ENCODE measurements around the gene ETF1.
A peak's percentile ranks its signal among the peaks of the same experiment; 100 is the strongest.
"Not testable (repeated sequence)": the region's sequence is repeated elsewhere in the genome, so short reads cannot be mapped to it uniquely, and the experiment has no call there.

Gene ETF1

DNA sequence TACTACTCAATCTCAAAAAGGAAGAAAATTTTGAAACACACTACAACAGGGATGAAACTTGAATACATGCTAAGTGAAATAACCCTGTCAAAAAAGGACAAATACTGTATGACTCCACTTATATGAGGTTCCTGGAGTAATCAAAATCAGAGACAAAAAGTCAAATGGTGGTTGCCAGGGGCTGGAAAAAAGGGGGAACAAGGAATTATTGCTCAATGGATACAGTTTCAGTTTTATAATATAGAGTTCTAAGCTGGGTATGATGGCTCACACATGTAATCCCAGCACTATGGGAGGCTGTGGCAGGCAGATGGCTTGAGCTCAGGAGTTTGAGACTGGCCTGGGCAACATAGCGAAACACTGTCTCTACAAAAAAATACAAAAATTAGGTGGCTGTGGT is 29.0 kb downstream of the ETF1 start:
- Histone ChIP-seq H3K36me3 (ENCODE audit: control insufficient read depth, insufficient read depth, low read length) (peaks cover 86% of the 10 kb centered on the region), H3K27me3 (replicated peaks; ENCODE audit: control insufficient read depth, insufficient read depth, low read length, poor library complexity, severe bottlenecking) (no peaks in the 10 kb centered on the region), H3K9me3 (ENCODE audit: control insufficient read depth, low read length) (no peaks in the 10 kb centered on the region), H3K4me1 (ENCODE audit: control insufficient read depth, insufficient read depth, low read length, poor library complexity, severe bottlenecking) (no peaks in the 10 kb centered on the region), H3K27ac (ENCODE audit: insufficient read depth, low read length, poor library complexity, severe bottlenecking) (no peak overlapping the region), H3K4me3 (ENCODE audit: insufficient read depth, low read depth, low read length, poor library complexity, severe bottlenecking) (no peak overlapping the region)
- DNase-seq: no peak

DNA sequence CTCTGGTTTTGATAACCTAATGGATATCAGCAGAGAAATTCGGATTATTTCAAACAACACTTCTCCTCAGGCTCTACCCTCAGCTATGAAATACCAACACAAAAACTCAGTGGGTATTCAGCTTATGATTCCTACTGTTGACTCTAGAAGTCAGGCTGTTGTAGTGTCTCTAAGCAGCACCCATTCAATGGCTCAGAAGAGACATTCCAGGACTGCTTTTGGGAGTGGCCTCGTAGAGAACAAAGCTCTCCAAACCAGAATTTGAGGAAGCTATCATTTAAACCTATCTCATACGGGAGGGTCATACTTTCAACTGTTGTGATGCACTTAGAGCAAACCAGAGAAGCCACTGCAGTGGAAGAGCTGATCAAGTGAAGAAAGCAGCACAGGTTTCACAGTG is 34.1 kb downstream of the ETF1 start:
- H3K4me1 ChIP-seq (ENCODE audit: control insufficient read depth, insufficient read depth, low read length, poor library complexity, severe bottlenecking): no peaks in the 10 kb centered on the region
- DNase-seq: no peak
- no peaks in the 10 kb centered on the region for H3K9me3 ChIP-seq (ENCODE audit: control insufficient read depth, low read length)
- H3K27ac ChIP-seq (ENCODE audit: insufficient read depth, low read length, poor library complexity, severe bottlenecking): no peak overlapping the region
- H3K36me3 ChIP-seq (ENCODE audit: control insufficient read depth, insufficient read depth, low read length): peaks cover 58% of the 10 kb centered on the region
- no peaks in the 10 kb centered on the region for H3K27me3 ChIP-seq (replicated peaks; ENCODE audit: control insufficient read depth, insufficient read depth, low read length, poor library complexity, severe bottlenecking)
- no peak overlapping the region for H3K4me3 ChIP-seq (ENCODE audit: insufficient read depth, low read depth, low read length, poor library complexity, severe bottlenecking)

- H3K27me3 ChIP-seq (replicated peaks; ENCODE audit: control insufficient read depth, insufficient read depth, low read length, poor library complexity, severe bottlenecking); H3K4me3 ChIP-seq (ENCODE audit: insufficient read depth, low read depth, low read length, poor library complexity, severe bottlenecking); H3K9me3 ChIP-seq (ENCODE audit: control insufficient read depth, low read length); H3K4me1 ChIP-seq (ENCODE audit: control insufficient read depth, insufficient read depth, low read length, poor library complexity, severe bottlenecking); H3K27ac ChIP-seq (ENCODE audit: insufficient read depth, low read length, poor library complexity, severe bottlenecking); DNase-seq: not testable (repeated sequence)
- H3K36me3 ChIP-seq (ENCODE audit: control insufficient read depth, insufficient read depth, low read length): peaks cover 44% of the 10 kb centered on the region
Measured at GRCh38 chr5:138507485-138507884, 35.6 kb downstream of the ETF1 start.

DNA sequence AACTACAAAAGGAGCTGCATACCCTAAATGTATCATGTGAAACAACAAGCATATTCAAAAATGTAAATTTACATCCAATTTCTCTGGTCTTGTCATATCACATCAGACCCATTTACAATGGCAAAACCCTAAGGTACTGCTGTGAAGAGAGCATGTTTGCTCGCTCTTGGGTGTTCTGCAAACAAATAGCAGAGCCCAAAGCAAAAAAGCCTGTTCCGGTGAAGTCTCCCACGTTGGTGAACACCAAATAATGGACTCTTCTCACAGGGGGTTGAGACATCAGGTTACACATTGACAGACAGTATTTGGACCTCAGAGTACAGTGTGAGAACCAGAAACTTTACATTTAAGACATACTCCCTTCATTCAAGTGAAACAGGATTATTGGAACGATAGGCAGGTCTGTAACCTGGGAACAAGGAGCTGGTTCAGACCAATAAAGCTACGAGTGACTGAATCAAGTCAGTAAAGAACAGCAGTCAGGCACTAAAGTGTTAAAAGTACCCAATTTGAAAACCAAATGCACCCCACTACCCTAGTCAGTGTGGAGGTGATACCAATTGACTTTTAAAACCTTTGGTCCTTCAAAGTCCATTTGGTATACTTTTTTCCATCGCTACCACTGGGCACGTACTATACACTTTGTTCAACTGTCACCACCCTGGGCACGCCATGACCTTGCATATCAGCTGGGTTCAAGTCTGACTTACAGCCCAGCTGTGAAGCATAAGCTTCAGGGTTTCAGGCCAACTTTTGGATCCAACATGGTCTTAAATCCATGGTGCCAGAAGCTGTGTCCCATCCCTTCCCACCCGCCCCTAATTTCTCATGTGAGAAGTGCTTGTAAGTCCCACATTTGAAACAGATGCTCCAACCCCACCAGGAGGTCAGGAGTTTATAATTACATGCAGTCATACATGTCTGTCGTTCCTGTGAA is 36.4 kb downstream of the ETF1 start:
- Histone ChIP-seq H3K27me3 (replicated peaks; ENCODE audit: control insufficient read depth, insufficient read depth, low read length, poor library complexity, severe bottlenecking) (no peaks in the 10 kb centered on the region), H3K4me3 (ENCODE audit: insufficient read depth, low read depth, low read length, poor library complexity, severe bottlenecking) (no peak overlapping the region), H3K27ac (ENCODE audit: insufficient read depth, low read length, poor library complexity, severe bottlenecking) (no peak overlapping the region), H3K36me3 (ENCODE audit: control insufficient read depth, insufficient read depth, low read length) (peaks cover 38% of the 10 kb centered on the region), H3K9me3 (ENCODE audit: control insufficient read depth, low read length) (no peaks in the 10 kb centered on the region), H3K4me1 (ENCODE audit: control insufficient read depth, insufficient read depth, low read length, poor library complexity, severe bottlenecking) (no peaks in the 10 kb centered on the region)
- no peak for DNase-seq

- Histone ChIP-seq H3K4me3 (ENCODE audit: insufficient read depth, low read depth, low read length, poor library complexity, severe bottlenecking) (no peak overlapping the region), H3K36me3 (ENCODE audit: control insufficient read depth, insufficient read depth, low read length) (peaks cover 22% of the 10 kb centered on the region), H3K4me1 (ENCODE audit: control insufficient read depth, insufficient read depth, low read length, poor library complexity, severe bottlenecking) (no peaks in the 10 kb centered on the region), H3K27ac (ENCODE audit: insufficient read depth, low read length, poor library complexity, severe bottlenecking) (no peak overlapping the region), H3K9me3 (ENCODE audit: control insufficient read depth, low read length) (no peaks in the 10 kb centered on the region), H3K27me3 (replicated peaks; ENCODE audit: control insufficient read depth, insufficient read depth, low read length, poor library complexity, severe bottlenecking) (no peaks in the 10 kb centered on the region)
- DNase-seq: no peak
Measured at GRCh38 chr5:138504799-138505198, 38.2 kb downstream of the ETF1 start.

- Histone ChIP-seq H3K27ac (ENCODE audit: insufficient read depth, low read length, poor library complexity, severe bottlenecking) (no peak overlapping the region), H3K4me1 (ENCODE audit: control insufficient read depth, insufficient read depth, low read length, poor library complexity, severe bottlenecking) (no peaks in the 10 kb centered on the region), H3K4me3 (ENCODE audit: insufficient read depth, low read depth, low read length, poor library complexity, severe bottlenecking) (no peak overlapping the region), H3K36me3 (ENCODE audit: control insufficient read depth, insufficient read depth, low read length) (peaks cover 17% of the 10 kb centered on the region), H3K9me3 (ENCODE audit: control insufficient read depth, low read length) (no peaks in the 10 kb centered on the region), H3K27me3 (replicated peaks; ENCODE audit: control insufficient read depth, insufficient read depth, low read length, poor library complexity, severe bottlenecking) (no peaks in the 10 kb centered on the region)
- DNase-seq: peak in 1 of 3 donors; percentile 9
Measured at GRCh38 chr5:138503487-138504270, 39.4 kb downstream of the ETF1 start.

DNA sequence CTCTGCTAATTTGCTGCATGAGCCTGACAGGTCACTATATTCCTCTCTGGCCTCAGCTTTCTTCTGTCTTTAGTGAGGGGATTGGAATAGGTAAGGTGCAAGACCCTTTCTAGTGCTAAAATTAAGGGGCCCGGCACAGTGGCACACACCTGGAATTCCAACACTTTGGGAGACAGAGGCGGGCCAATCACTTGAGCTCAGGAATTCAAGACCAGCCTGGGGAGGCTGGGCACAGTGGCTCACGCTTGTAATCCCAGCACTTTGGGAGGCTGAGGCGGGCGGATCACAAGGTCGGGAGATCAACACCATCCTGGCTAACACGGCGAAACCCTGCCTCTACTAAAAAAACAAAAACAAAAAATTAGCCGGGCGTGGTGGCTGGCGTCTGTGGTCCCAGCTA is 40.5 kb downstream of the ETF1 start:
- no peaks in the 10 kb centered on the region for H3K27me3 ChIP-seq (replicated peaks; ENCODE audit: control insufficient read depth, insufficient read depth, low read length, poor library complexity, severe bottlenecking)
- H3K4me1 ChIP-seq (ENCODE audit: control insufficient read depth, insufficient read depth, low read length, poor library complexity, severe bottlenecking): no peaks in the 10 kb centered on the region
- no peak overlapping the region for H3K27ac ChIP-seq (ENCODE audit: insufficient read depth, low read length, poor library complexity, severe bottlenecking)
- H3K36me3 ChIP-seq (ENCODE audit: control insufficient read depth, insufficient read depth, low read length): peaks cover 8% of the 10 kb centered on the region
- no peak for DNase-seq
- H3K4me3 ChIP-seq (ENCODE audit: insufficient read depth, low read depth, low read length, poor library complexity, severe bottlenecking): no peak overlapping the region
- no peaks in the 10 kb centered on the region for H3K9me3 ChIP-seq (ENCODE audit: control insufficient read depth, low read length)

- Histone ChIP-seq H3K9me3 (ENCODE audit: control insufficient read depth, low read length) (no peaks in the 10 kb centered on the region), H3K27ac (ENCODE audit: insufficient read depth, low read length, poor library complexity, severe bottlenecking) (no peak overlapping the region), H3K4me3 (ENCODE audit: insufficient read depth, low read depth, low read length, poor library complexity, severe bottlenecking) (no peak overlapping the region), H3K4me1 (ENCODE audit: control insufficient read depth, insufficient read depth, low read length, poor library complexity, severe bottlenecking) (no peaks in the 10 kb centered on the region), H3K36me3 (ENCODE audit: control insufficient read depth, insufficient read depth, low read length) (peaks cover 4% of the 10 kb centered on the region), H3K27me3 (replicated peaks; ENCODE audit: control insufficient read depth, insufficient read depth, low read length, poor library complexity, severe bottlenecking) (no peaks in the 10 kb centered on the region)
- DNase-seq: no peak
Measured at GRCh38 chr5:138502121-138502520, 40.9 kb downstream of the ETF1 start.

DNA sequence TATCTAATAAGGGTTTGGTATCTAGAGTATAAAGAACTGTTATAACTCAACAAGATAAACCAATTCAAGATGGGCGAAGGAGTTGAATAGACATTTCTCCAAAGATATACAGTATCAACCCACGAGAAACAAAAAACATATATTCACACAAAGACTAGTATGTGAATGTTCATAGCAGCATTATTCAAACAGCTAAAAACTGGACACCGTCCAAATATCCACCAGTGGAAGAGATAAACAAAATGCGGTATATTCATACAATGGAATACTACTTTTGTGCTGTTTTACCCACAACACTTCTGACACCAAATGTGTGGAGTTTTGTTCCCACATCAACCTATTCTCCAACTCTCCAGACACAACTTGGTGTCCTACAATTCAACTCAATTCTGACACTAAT is 44.7 kb downstream of the ETF1 start:
- Histone ChIP-seq H3K27ac (ENCODE audit: insufficient read depth, low read length, poor library complexity, severe bottlenecking) (no peak overlapping the region), H3K36me3 (ENCODE audit: control insufficient read depth, insufficient read depth, low read length) (no peaks in the 10 kb centered on the region), H3K27me3 (replicated peaks; ENCODE audit: control insufficient read depth, insufficient read depth, low read length, poor library complexity, severe bottlenecking) (peaks cover 3% of the 10 kb centered on the region), H3K4me3 (ENCODE audit: insufficient read depth, low read depth, low read length, poor library complexity, severe bottlenecking) (no peak overlapping the region), H3K9me3 (ENCODE audit: control insufficient read depth, low read length) (no peaks in the 10 kb centered on the region), H3K4me1 (ENCODE audit: control insufficient read depth, insufficient read depth, low read length, poor library complexity, severe bottlenecking) (no peaks in the 10 kb centered on the region)
- no peak for DNase-seq

DNA sequence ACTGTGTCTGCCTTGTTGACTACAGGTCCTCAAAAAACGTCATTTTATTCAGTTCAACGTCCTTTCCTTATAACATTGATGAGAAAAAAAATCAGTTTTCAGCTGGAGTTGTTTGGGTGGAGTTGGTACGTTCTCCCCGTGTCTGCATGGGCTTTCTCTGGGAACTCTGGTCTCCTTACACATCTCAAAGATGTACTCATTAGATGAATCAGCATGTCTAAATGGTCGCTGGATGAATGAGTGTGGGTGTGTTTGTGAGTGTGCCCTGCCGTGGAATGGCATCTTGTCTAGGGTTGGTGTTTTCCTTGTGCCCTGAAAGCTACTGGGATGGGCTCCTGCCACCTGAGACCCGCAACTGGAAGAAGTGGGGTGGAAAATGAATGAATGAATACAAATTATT is 47.7 kb downstream of the ETF1 start:
- Histone ChIP-seq H3K27ac (ENCODE audit: insufficient read depth, low read length, poor library complexity, severe bottlenecking) (no peak overlapping the region), H3K4me3 (ENCODE audit: insufficient read depth, low read depth, low read length, poor library complexity, severe bottlenecking) (no peak overlapping the region), H3K27me3 (replicated peaks; ENCODE audit: control insufficient read depth, insufficient read depth, low read length, poor library complexity, severe bottlenecking) (peaks cover 9% of the 10 kb centered on the region), H3K36me3 (ENCODE audit: control insufficient read depth, insufficient read depth, low read length) (no peaks in the 10 kb centered on the region), H3K4me1 (ENCODE audit: control insufficient read depth, insufficient read depth, low read length, poor library complexity, severe bottlenecking) (peaks cover 22% of the 10 kb centered on the region), H3K9me3 (ENCODE audit: control insufficient read depth, low read length) (no peaks in the 10 kb centered on the region)
- no peak for DNase-seq
